ENCODE measurements around the gene FAM174A. TPM values are rescaled to one million over a fixed set of nuclear protein-coding genes. Genes with fewer than 3 reads are reported as not detected.
A peak's percentile ranks its signal among the peaks of the same experiment; 100 is the strongest.

Gene FAM174A
- total RNA-seq, 1 experiment from 2014 or later, result 66.2 TPM

DNA sequence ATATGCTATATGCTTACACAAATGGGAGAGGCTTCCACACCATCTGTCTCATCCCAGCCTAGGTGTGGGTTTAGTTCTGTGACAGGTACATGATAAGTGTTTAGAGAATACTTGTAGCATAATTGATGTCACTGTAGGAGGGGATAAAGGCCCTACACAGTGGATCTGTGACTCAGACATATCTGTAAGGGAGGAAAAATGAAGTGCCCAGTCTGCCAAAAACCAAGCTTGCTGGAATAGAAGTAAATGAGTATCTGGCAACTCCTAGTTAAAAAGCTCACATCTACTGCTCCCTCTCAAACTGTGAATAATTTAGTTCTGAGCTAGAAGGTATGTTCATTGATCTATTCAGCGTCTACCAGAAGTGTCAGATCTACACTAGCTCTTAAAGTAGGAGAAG, 38.9 kb upstream of the FAM174A start:
- ChIA-PET POLR2A (ENCODE audit: unreplicated experiment) (no interaction called here), CTCF (no interaction called here)
- no peaks in the 10 kb centered on the region for H3F3A ChIP-seq (ENCODE audit: low read length, unreplicated experiment)
- H3K27me3 ChIP-seq (ENCODE audit: low read length), result no peaks in the 10 kb centered on the region
- H3K9me2 ChIP-seq (replicated peaks; ENCODE audit: low read length), result no peaks in the 10 kb centered on the region
- H3K4me2 ChIP-seq (ENCODE audit: low read length), result no peak overlapping the region
- intact Hi-C loops (cut with micrococcal nuclease), result no loop called here
- H3K36me3 ChIP-seq (ENCODE audit: low read depth, low read length), result no peaks in the 10 kb centered on the region
- no peak overlapping the region for H3K4me3 ChIP-seq (ENCODE audit: low read length)
- no peaks in the 10 kb centered on the region for H4K20me1 ChIP-seq (ENCODE audit: low read length)
- H3K79me2 ChIP-seq (ENCODE audit: low read length), result no peaks in the 10 kb centered on the region
- no peak for DNase-seq
- BruUV-seq (replicated peaks), result no TSS peak
- H2AFZ ChIP-seq (ENCODE audit: low read length), result no peak overlapping the region
- TF ChIP-seq EZH2phosphoT487 (IDR thresholded peaks at IDR 0.05; ENCODE audit: borderline replicate concordance, low read length) (no peak), EZH2 (IDR thresholded peaks at IDR 0.05; ENCODE audit: low read length, unreplicated experiment) (no peak)
- TF ChIP-seq, protein P1, sequence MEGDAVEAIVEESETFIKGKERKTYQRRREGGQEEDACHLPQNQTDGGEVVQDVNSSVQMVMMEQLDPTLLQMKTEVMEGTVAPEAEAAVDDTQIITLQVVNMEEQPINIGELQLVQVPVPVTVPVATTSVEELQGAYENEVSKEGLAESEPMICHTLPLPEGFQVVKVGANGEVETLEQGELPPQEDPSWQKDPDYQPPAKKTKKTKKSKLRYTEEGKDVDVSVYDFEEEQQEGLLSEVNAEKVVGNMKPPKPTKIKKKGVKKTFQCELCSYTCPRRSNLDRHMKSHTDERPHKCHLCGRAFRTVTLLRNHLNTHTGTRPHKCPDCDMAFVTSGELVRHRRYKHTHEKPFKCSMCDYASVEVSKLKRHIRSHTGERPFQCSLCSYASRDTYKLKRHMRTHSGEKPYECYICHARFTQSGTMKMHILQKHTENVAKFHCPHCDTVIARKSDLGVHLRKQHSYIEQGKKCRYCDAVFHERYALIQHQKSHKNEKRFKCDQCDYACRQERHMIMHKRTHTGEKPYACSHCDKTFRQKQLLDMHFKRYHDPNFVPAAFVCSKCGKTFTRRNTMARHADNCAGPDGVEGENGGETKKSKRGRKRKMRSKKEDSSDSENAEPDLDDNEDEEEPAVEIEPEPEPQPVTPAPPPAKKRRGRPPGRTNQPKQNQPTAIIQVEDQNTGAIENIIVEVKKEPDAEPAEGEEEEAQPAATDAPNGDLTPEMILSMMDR (conservative IDR thresholded peaks at IDR 0.05; ENCODE audit: low read depth, low read length), result no peak
- no peaks in the 10 kb centered on the region for H3K9me3 ChIP-seq (ENCODE audit: low read length)
- ATAC-seq, result no peak
- H3K27ac ChIP-seq (ENCODE audit: low read length), result no peak overlapping the region
- no peaks in the 10 kb centered on the region for H3K4me1 ChIP-seq (ENCODE audit: insufficient read depth, low read length)
- H3K9ac ChIP-seq (ENCODE audit: low read length), result no peak overlapping the region

DNA sequence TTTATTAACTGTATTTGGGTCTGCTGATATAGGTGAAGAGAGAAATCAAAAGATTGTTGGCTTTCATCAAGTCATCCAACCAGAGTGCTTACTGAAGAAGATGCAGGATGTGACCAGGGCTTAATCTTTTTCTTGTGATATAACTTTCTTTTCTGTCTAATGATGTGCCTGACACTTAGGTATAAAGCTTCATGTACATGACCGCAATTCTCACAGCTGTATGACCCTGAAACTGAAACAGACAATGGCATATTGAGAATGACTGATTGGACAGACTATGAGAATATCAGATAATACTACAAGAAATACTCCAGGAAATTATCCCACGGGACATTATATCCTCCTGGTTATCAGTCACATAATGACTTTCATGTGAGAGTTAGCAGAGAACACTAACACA, 32.5 kb upstream of the FAM174A start:
- Histone ChIP-seq H3K79me2 (ENCODE audit: low read length) (no peaks in the 10 kb centered on the region), H3K9ac (ENCODE audit: low read length) (no peak overlapping the region), H3K9me3 (ENCODE audit: low read length) (no peaks in the 10 kb centered on the region), H3K4me2 (ENCODE audit: low read length) (no peak overlapping the region), H3K27ac (ENCODE audit: low read length) (no peak overlapping the region), H3F3A (ENCODE audit: low read length, unreplicated experiment) (no peaks in the 10 kb centered on the region), H3K4me3 (ENCODE audit: low read length) (no peak overlapping the region), H3K27me3 (ENCODE audit: low read length) (no peaks in the 10 kb centered on the region), H3K9me2 (replicated peaks; ENCODE audit: low read length) (no peaks in the 10 kb centered on the region), H3K36me3 (ENCODE audit: low read depth, low read length) (no peaks in the 10 kb centered on the region), H4K20me1 (ENCODE audit: low read length) (no peaks in the 10 kb centered on the region), H3K4me1 (ENCODE audit: insufficient read depth, low read length) (peaks cover 11% of the 10 kb centered on the region), H2AFZ (ENCODE audit: low read length) (no peak overlapping the region)
- ATAC-seq (no peak), DNase-seq (no peak)
- ChIA-PET CTCF (no interaction called here), POLR2A (ENCODE audit: unreplicated experiment) (no interaction called here)
- BruUV-seq (replicated peaks), result no TSS peak
- TF ChIP-seq EZH2phosphoT487 (IDR thresholded peaks at IDR 0.05; ENCODE audit: borderline replicate concordance, low read length), result no peak
- TF ChIP-seq, protein P1 (conservative IDR thresholded peaks at IDR 0.05; ENCODE audit: low read depth, low read length), result no peak
- no peak for TF ChIP-seq EZH2 (IDR thresholded peaks at IDR 0.05; ENCODE audit: low read length, unreplicated experiment)
- intact Hi-C loops (cut with micrococcal nuclease), result no loop called here

GRCh38 chr5:100505984-100506670, 29.0 kb upstream of the FAM174A start:
- POLR2A ChIA-PET (ENCODE audit: unreplicated experiment), result no interaction called here
- no peaks in the 10 kb centered on the region for H3F3A ChIP-seq (ENCODE audit: low read length, unreplicated experiment)

More at GRCh38 chr5:100505984-100506670, 29.0 kb upstream of the FAM174A start:
- Histone ChIP-seq H3K9ac (ENCODE audit: low read length) (no peak overlapping the region), H3K9me3 (ENCODE audit: low read length) (no peaks in the 10 kb centered on the region), H3K36me3 (ENCODE audit: low read depth, low read length) (no peaks in the 10 kb centered on the region), H3K4me2 (ENCODE audit: low read length) (peak overlapping the region; percentile 28), H3K9me2 (replicated peaks; ENCODE audit: low read length) (no peaks in the 10 kb centered on the region), H3K27ac (ENCODE audit: low read length) (peak overlapping the region; percentile 16), H3K79me2 (ENCODE audit: low read length) (no peaks in the 10 kb centered on the region), H3K27me3 (ENCODE audit: low read length) (no peaks in the 10 kb centered on the region), H4K20me1 (ENCODE audit: low read length) (no peaks in the 10 kb centered on the region; the same call in 1 of the 2 replicates), H3K4me1 (ENCODE audit: insufficient read depth, low read length) (peaks cover 11% of the 10 kb centered on the region), H2AFZ (ENCODE audit: low read length) (peak overlapping the region; percentile 18; the same call in 1 of the 2 replicates), H3K4me3 (ENCODE audit: low read length) (no peak overlapping the region)
- peak; percentile 99 for ATAC-seq
- peak; percentile 95 for DNase-seq
- CTCF ChIA-PET, result no interaction called here
- intact Hi-C loops (cut with micrococcal nuclease), result loop anchor here (2.0 kb wide), 1 partner anchor 29 kb away; the partner anchor contains the start of gene FAM174A
- no TSS peak for BruUV-seq (replicated peaks)
- TF ChIP-seq, protein P1 (conservative IDR thresholded peaks at IDR 0.05; ENCODE audit: low read depth, low read length), result no peak
- no peak for TF ChIP-seq EZH2phosphoT487 (IDR thresholded peaks at IDR 0.05; ENCODE audit: borderline replicate concordance, low read length)
- TF ChIP-seq EZH2 (IDR thresholded peaks at IDR 0.05; ENCODE audit: low read length, unreplicated experiment), result no peak
